Mesothelial cell of epicardium (in vitro differentiated cells): ENCODE data around the gene ITGB8. TPM values are rescaled to one million over a fixed set of nuclear protein-coding genes. Genes with fewer than 3 reads are reported as not detected.

Experiments
- DNase-seq, 2 experiments: peaks; one replicate each; pipeline ENCODE4 v3.0.0; 2021; ENCODE audit warnings: low spot score in 2 of 2; ENCODE audit not compliant: unreplicated experiment in 2 of 2
- H3K27ac Mint-ChIP-seq: 2 replicates; pipeline ENCODE4 v1.8.0; 2021; ENCODE audit warnings: mixed read lengths
- H3K27me3 Mint-ChIP-seq: 2 replicates; pipeline ENCODE4 v1.8.0; 2021; ENCODE audit warnings: low read depth, mixed read lengths
- H3K36me3 Mint-ChIP-seq: 2 replicates; pipeline ENCODE4 v1.8.0; 2021; ENCODE audit warnings: mixed read lengths
- H3K4me1 Mint-ChIP-seq: 2 replicates; pipeline ENCODE4 v1.8.0; 2021; ENCODE audit warnings: mixed read lengths
- H3K4me3 Mint-ChIP-seq: 2 replicates; pipeline ENCODE4 v1.8.0; 2021; ENCODE audit warnings: mild to moderate bottlenecking, moderate library complexity, mixed read lengths
- H3K9me3 Mint-ChIP-seq: 2 replicates; pipeline ENCODE4 v1.8.0; 2021; ENCODE audit warnings: mixed read lengths
- total RNA-seq: library from RNA; stranded (reverse); gene quantifications from 3 replicates; pipeline ENCODE4 v1.2.1, GENCODE V29; 2021
- TF ChIP-seq, protein P1 (sequence below): fragments of 200-600 bp; sonication (generic); IDR thresholded peaks from one replicate; pipeline ENCODE4 v1.5.0; 2021; ENCODE audit warnings: antibody characterized with exemption; ENCODE audit not compliant: unreplicated experiment

ITGB8 gene
- total RNA-seq, 1 donor from 2014 or later = 15.6 TPM

DNA sequence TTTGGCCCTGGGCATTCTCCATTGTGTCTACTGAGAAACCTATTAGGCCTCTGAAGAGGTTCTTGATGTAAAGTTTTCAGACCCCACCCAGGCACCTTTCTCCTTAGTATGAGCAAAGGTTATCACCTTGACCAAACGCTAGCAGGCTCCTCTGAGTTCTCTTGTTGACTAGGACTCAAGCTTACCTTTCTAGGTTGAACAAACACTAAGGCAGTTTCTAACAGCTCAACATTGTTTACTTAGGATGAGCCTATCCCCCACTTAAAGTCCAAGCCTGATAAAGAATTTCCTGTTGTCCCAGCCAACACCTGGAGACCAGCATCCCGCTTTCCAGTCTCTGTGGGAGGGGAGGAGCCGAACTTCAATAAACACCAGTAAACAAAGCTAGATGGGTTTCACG is 26.3 kb upstream of the ITGB8 start:
- no peak overlapping the region for H3K27ac Mint-ChIP-seq
- H3K9me3 Mint-ChIP-seq = no peaks in the 10 kb centered on the region
- DNase-seq = no peak
- TF ChIP-seq, protein P1, sequence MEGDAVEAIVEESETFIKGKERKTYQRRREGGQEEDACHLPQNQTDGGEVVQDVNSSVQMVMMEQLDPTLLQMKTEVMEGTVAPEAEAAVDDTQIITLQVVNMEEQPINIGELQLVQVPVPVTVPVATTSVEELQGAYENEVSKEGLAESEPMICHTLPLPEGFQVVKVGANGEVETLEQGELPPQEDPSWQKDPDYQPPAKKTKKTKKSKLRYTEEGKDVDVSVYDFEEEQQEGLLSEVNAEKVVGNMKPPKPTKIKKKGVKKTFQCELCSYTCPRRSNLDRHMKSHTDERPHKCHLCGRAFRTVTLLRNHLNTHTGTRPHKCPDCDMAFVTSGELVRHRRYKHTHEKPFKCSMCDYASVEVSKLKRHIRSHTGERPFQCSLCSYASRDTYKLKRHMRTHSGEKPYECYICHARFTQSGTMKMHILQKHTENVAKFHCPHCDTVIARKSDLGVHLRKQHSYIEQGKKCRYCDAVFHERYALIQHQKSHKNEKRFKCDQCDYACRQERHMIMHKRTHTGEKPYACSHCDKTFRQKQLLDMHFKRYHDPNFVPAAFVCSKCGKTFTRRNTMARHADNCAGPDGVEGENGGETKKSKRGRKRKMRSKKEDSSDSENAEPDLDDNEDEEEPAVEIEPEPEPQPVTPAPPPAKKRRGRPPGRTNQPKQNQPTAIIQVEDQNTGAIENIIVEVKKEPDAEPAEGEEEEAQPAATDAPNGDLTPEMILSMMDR = no peak
- H3K27me3 Mint-ChIP-seq = no peaks in the 10 kb centered on the region
- no peak overlapping the region for H3K4me3 Mint-ChIP-seq
- no peaks in the 10 kb centered on the region for H3K36me3 Mint-ChIP-seq
- peaks cover 20% of the 10 kb centered on the region for H3K4me1 Mint-ChIP-seq

GRCh38 chr7:20305726-20306125 is 25.0 kb upstream of the ITGB8 start:
- H3K36me3 Mint-ChIP-seq = no peaks in the 10 kb centered on the region

DNA sequence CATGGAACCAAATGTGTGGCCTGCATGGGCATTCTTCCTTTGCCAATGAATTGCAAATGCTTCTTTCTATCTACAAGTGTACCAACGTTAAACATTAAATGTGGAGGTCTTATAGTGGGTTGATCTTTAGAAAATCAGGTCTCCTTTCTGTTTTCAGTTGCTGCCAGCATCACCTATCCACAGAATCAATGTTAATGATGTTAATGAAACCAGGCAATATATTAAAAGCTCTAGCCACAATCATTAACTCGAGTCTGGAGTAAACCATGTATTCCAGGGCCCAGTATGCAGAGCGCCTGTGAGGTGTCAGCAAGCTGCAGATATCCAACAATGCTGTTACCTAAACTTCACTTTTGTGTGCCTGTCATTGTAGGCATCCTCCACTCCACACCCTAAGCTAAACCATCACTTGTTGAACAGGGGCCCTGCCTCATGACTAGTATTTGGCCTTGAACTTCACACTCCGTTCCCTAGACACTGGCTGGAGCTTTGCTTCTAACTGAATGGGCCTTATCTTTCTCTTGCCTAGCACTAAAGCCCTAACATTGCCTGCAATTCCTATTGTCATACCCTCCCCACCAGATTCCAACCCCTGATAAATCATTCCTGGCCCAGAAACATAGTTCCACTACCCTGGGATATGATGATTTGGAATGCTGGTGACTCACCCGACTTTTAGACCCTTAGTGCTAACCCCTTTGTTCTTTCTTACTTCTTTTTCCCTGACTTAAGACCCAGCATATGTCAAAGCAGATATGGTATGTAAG is 24.3 kb upstream of the ITGB8 start:
- Mint-ChIP-seq H3K9me3 (no peaks in the 10 kb centered on the region), H3K4me1 (peaks cover 20% of the 10 kb centered on the region), H3K27me3 (no peaks in the 10 kb centered on the region), H3K4me3 (no peak overlapping the region), H3K36me3 (no peaks in the 10 kb centered on the region), H3K27ac (peak overlapping the region; percentile 58)
- TF ChIP-seq, protein P1 = no peak
- no peak for DNase-seq

More at GRCh38 chr7:20305726-20306125, 25.0 kb upstream of the ITGB8 start:
- Mint-ChIP-seq H3K9me3 (no peaks in the 10 kb centered on the region), H3K4me1 (peaks cover 20% of the 10 kb centered on the region), H3K27ac (no peak overlapping the region), H3K27me3 (no peaks in the 10 kb centered on the region), H3K4me3 (no peak overlapping the region)
- TF ChIP-seq, protein P1 = no peak
- no peak for DNase-seq

DNA sequence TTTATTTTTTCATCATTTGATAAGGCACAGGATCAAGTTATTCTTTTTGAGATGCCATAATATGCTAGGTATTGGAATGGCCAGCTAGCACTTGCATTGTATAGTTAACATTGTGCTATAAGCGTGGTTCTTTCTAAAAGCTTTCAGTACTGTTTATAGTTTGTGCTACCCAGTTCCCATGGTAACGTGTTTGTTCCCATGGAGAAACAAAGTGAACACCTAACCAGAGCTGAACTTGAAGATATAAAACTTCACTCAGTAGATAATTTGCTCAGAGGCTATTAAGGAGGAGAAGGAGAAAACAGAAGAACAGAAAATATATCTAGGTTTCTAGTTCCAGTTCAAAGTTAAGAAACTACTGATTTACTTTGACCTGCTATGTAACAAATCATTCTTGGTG is 23.6 kb upstream of the ITGB8 start:
- Mint-ChIP-seq H3K27ac (peak overlapping the region; percentile 58), H3K4me3 (no peak overlapping the region)
- no peak for DNase-seq

DNA sequence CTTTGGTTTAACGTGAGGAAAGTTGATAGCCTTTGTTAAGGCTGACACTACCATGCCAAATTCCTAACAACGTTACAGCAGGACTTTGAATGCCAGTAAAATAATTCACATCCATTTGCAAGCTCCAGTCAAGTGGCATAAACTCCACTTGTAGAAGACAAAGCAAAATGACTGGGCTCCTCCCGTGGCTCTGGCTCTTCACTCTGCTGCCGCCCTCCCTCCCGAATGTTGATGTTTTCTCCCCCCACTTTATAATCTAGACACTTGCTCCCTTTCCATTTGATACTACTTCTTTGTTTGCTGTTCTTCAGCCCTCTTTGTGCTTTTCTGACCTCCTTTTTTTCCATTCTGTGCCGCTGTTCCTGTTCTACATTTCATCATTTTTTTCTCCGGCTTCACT is 22.8 kb upstream of the ITGB8 start:
- Mint-ChIP-seq H3K27me3 (no peaks in the 10 kb centered on the region), H3K9me3 (no peaks in the 10 kb centered on the region), H3K27ac (no peak overlapping the region), H3K4me3 (no peak overlapping the region), H3K36me3 (no peaks in the 10 kb centered on the region), H3K4me1 (peaks cover 20% of the 10 kb centered on the region)
- DNase-seq = no peak
- TF ChIP-seq, protein P1 = no peak

More for the DNA sequence above, 23.6 kb upstream of the ITGB8 start:
- no peaks in the 10 kb centered on the region for H3K27me3 Mint-ChIP-seq
- no peaks in the 10 kb centered on the region for H3K9me3 Mint-ChIP-seq
- TF ChIP-seq, protein P1 = no peak
- no peaks in the 10 kb centered on the region for H3K36me3 Mint-ChIP-seq
- H3K4me1 Mint-ChIP-seq = peaks cover 20% of the 10 kb centered on the region

- no peak for DNase-seq
- Mint-ChIP-seq H3K27ac (no peak overlapping the region), H3K9me3 (no peaks in the 10 kb centered on the region), H3K4me1 (peaks cover 21% of the 10 kb centered on the region), H3K27me3 (no peaks in the 10 kb centered on the region), H3K36me3 (no peaks in the 10 kb centered on the region), H3K4me3 (no peak overlapping the region)
- TF ChIP-seq, protein P1 = no peak
Measured at GRCh38 chr7:20310301-20310700, 20.4 kb upstream of the ITGB8 start.
